Liver (tissue), 2 donors: ENCODE data around the gene NMRK1.

ENCODE experiments used
- REST ChIP-seq: IDR thresholded peaks from 2 replicates; pipeline ENCODE4 v1.6.1; 2016; ENCODE audit warnings: antibody characterized with exemption, mild to moderate bottlenecking
- TF ChIP-seq, protein P1 (sequence below): fragments of 150-350 bp; IDR thresholded peaks from 2 replicates; pipeline ENCODE4 v1.5.1; 2017; ENCODE audit warnings: improper control_type of control experiment, low read depth, low read length; ENCODE audit not compliant: missing input control
- donor health status: healthy.

GRCh38 chr9:75116306-75116705 is 28.4 kb upstream of the NMRK1 start:
- TF ChIP-seq REST, result no peak
- TF ChIP-seq, protein P1, sequence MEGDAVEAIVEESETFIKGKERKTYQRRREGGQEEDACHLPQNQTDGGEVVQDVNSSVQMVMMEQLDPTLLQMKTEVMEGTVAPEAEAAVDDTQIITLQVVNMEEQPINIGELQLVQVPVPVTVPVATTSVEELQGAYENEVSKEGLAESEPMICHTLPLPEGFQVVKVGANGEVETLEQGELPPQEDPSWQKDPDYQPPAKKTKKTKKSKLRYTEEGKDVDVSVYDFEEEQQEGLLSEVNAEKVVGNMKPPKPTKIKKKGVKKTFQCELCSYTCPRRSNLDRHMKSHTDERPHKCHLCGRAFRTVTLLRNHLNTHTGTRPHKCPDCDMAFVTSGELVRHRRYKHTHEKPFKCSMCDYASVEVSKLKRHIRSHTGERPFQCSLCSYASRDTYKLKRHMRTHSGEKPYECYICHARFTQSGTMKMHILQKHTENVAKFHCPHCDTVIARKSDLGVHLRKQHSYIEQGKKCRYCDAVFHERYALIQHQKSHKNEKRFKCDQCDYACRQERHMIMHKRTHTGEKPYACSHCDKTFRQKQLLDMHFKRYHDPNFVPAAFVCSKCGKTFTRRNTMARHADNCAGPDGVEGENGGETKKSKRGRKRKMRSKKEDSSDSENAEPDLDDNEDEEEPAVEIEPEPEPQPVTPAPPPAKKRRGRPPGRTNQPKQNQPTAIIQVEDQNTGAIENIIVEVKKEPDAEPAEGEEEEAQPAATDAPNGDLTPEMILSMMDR, result no peak
